CD14-positive monocyte (primary cell): ENCODE measurements around the gene SSNA1. TPM values are rescaled to one million over a fixed set of nuclear protein-coding genes. Genes with fewer than 3 reads are reported as not detected.

Experiments used
- DNase-seq, 3 donors: peaks; one replicate each; pipeline ENCODE4 v3.0.0-alpha.2; 2011 to 2022
- H2AFZ ChIP-seq: 2 replicates; pipeline ENCODE4 v1.6.0; 2012; ENCODE audit warnings: mild to moderate bottlenecking, low read depth, low read length, inconsistent platforms; ENCODE audit not compliant: insufficient read depth, poor library complexity, severe bottlenecking
- H3K27ac ChIP-seq, 2 donors: 1 replicate in 1 of 2; 2 replicates in 1 of 2; pipeline ENCODE4 v1.5.1; 2012 to 2013; ENCODE audit warnings: low read length in 2 of 2, control low read depth in 1 of 2, inconsistent platforms in 1 of 2, low read depth in 1 of 2, mild to moderate bottlenecking in 1 of 2
- H3K27me3 ChIP-seq, 2 donors: one replicate each; pipeline versions ENCODE4 v1.6.0 to v1.6.1; 2011 to 2013; ENCODE audit warnings: low read length in 2 of 2; ENCODE audit not compliant: control insufficient read depth in 2 of 2, insufficient read depth in 2 of 2
- H3K36me3 ChIP-seq, 2 donors: replicated peaks in 1 of 2; 1 replicate in 1 of 2; 2 replicates in 1 of 2; pipeline versions ENCODE4 v1.5.1 to v1.6.1; 2012 to 2013; ENCODE audit warnings: low read length in 2 of 2, control low read depth in 1 of 2, inconsistent platforms in 1 of 2, mild to moderate bottlenecking in 1 of 2; ENCODE audit not compliant: insufficient read depth in 2 of 2, control insufficient read depth in 1 of 2
- H3K4me1 ChIP-seq, 2 donors: 1 replicate in 1 of 2; 2 replicates in 1 of 2; pipeline versions ENCODE4 v1.5.1 to v1.6.1; 2012 to 2013; ENCODE audit warnings: low read length in 2 of 2, control low read depth in 1 of 2, inconsistent platforms in 1 of 2, mild to moderate bottlenecking in 1 of 2, moderate library complexity in 1 of 2; ENCODE audit not compliant: insufficient read depth in 2 of 2, control insufficient read depth in 1 of 2
- H3K4me2 ChIP-seq: replicated peaks from 2 replicates; pipeline ENCODE3; 2012; ENCODE audit warnings: low read length, moderate library complexity, mild to moderate bottlenecking; ENCODE audit not compliant: poor library complexity, severe bottlenecking; ENCODE audit errors: extremely low read depth
- H3K4me3 ChIP-seq, 3 experiments: fragments of 200-600 bp in 1 of 3; sonication (generic) in 1 of 3; replicated peaks in 1 of 3; 1 replicate in 2 of 3; 2 replicates in 1 of 3; pipeline ENCODE4 v1.5.1; 2011 to 2013; ENCODE audit warnings: low read length in 3 of 3, mild to moderate bottlenecking in 3 of 3, control low read depth in 2 of 3, low read depth in 2 of 3, inconsistent platforms in 1 of 3, moderate library complexity in 1 of 3
- H3K79me2 ChIP-seq: 2 replicates; pipeline ENCODE4 v1.6.0; 2012; ENCODE audit warnings: mild to moderate bottlenecking, control low read depth, inconsistent platforms, low read length, moderate library complexity; ENCODE audit not compliant: insufficient read depth
- H3K9ac ChIP-seq: 2 replicates; pipeline ENCODE4 v1.6.0; 2017; ENCODE audit warnings: low read length, mild to moderate bottlenecking; ENCODE audit not compliant: insufficient read depth, poor library complexity, severe bottlenecking
- H3K9me3 ChIP-seq, 2 donors: replicated peaks in 1 of 2; 1 replicate in 1 of 2; 2 replicates in 1 of 2; pipeline versions ENCODE4 v1.5.1 to v1.6.1; 2012 to 2013; ENCODE audit warnings: low read length in 2 of 2, control low read depth in 1 of 2; ENCODE audit not compliant: control insufficient read depth in 1 of 2, insufficient read depth in 1 of 2
- H4K20me1 ChIP-seq: 2 replicates; pipeline ENCODE4 v1.6.0; 2012; ENCODE audit warnings: mild to moderate bottlenecking, low read length, control low read depth, moderate library complexity; ENCODE audit not compliant: insufficient read depth
- H3K27ac Mint-ChIP-seq, 7 donors: one replicate each; pipeline ENCODE4 v1.8.0; 2020; ENCODE audit warnings: mild to moderate bottlenecking in 7 of 7, mixed read lengths in 7 of 7, moderate library complexity in 6 of 7, inconsistent platforms in 2 of 7
- H3K27me3 Mint-ChIP-seq, 3 donors: one replicate each; pipeline ENCODE4 v1.8.0; 2021 to 2022; ENCODE audit warnings: low read depth in 3 of 3, mild to moderate bottlenecking in 3 of 3, mixed read lengths in 3 of 3, moderate library complexity in 3 of 3, inconsistent platforms in 1 of 3
- H3K36me3 Mint-ChIP-seq, 2 donors: one replicate each; pipeline ENCODE4 v1.8.0; 2020; ENCODE audit warnings: mixed read lengths in 2 of 2, inconsistent platforms in 1 of 2, mild to moderate bottlenecking in 1 of 2
- H3K4me1 Mint-ChIP-seq: one replicate; pipeline ENCODE4 v1.8.0; 2020; ENCODE audit warnings: mild to moderate bottlenecking, mixed read lengths
- H3K4me3 Mint-ChIP-seq, 2 donors: one replicate each; pipeline ENCODE4 v1.8.0; 2020; ENCODE audit warnings: mild to moderate bottlenecking in 2 of 2, mixed read lengths in 2 of 2, moderate library complexity in 1 of 2
- H3K9me3 Mint-ChIP-seq, 7 donors: one replicate each; pipeline ENCODE4 v1.8.0; 2020 to 2022; ENCODE audit warnings: mixed read lengths in 7 of 7, mild to moderate bottlenecking in 6 of 7, moderate library complexity in 6 of 7, inconsistent platforms in 2 of 7
- CTCF ChIP-seq: fragments of 200-600 bp; IDR thresholded peaks from one replicate; pipeline ENCODE4 v1.8.0; 2022; ENCODE audit warnings: antibody characterized with exemption, mild to moderate bottlenecking
- WGBS: methylation state at CpG from one replicate; pipeline ENCODE4 v1.1.5; 2013; ENCODE audit warnings: missing lambda C conversion rate; ENCODE audit not compliant: insufficient coverage; 5-methylcytosine and 5-hydroxymethylcytosine counted together
- intact Hi-C, 2 donors: fragments of 100-400 bp; cut with micrococcal nuclease; formaldehyde crosslinking; loops; one replicate each; pipeline versions ENCODE4 v1.15.0 to v1.15.1; 2023
- polyA plus RNA-seq, 3 donors: library from polyadenylated mRNA; depleted of rRNA in 1 of 3; unstranded in 2 of 3; stranded (reverse) in 1 of 3; fragments of 300-500 nt in 2 of 3; fragments of >200 nt in 1 of 3; fragmentation: Illumina TruSeq in 2 of 3; gene quantifications; 1 replicate in 2 of 3; 2 replicates in 1 of 3; pipeline ENCODE4 v1.2.3, GENCODE V29; 2012 to 2021

The SSNA1 gene
- polyA plus RNA-seq, 3 donors, result 87.0 to 118 (median 98.3) TPM

- Histone ChIP-seq H3K4me2 (peak overlapping the region; percentile 89), H3K9me3 (no peaks in the 10 kb centered on the region), H4K20me1 (peaks cover 7% of the 10 kb centered on the region), H3K36me3 (peaks cover 4 to 25% of the 10 kb centered on the region in 2 donors), H2AFZ (no peak overlapping the region), H3K27me3 (no peaks in the 10 kb centered on the region), H3K4me1 (peaks cover 28 to 43% of the 10 kb centered on the region in 2 donors), H3K27ac (peak overlapping the region in 1 of 2 donors; percentile 92), H3K4me3 (peak overlapping the region in 1 of 3 experiments; percentile 91), H3K9ac (no peak overlapping the region), H3K79me2 (peaks cover 56% of the 10 kb centered on the region)
- TF ChIP-seq CTCF, result no peak
- peaks cover 40% of the 10 kb centered on the region for H3K4me1 Mint-ChIP-seq
- peaks cover 0 to 2% (median 0%) of the 10 kb centered on the region in 7 donors for H3K9me3 Mint-ChIP-seq
- intact Hi-C loops, result no loop called here
- peak overlapping the region; percentile 8 to 96 (median 91) for H3K27ac Mint-ChIP-seq
- H3K36me3 Mint-ChIP-seq, result peaks cover 18 to 42% of the 10 kb centered on the region in 2 donors
- DNase-seq, result no peak
- 92% methylated on average over 6 of the region's 7 CpGs for WGBS
- peak overlapping the region in 1 of 2 donors; percentile 92 for H3K4me3 Mint-ChIP-seq
- peaks cover 0 to 3% (median 0%) of the 10 kb centered on the region in 3 donors for H3K27me3 Mint-ChIP-seq
These were observed 18.1 kb downstream of the SSNA1 start for GRCh38 chr9:137206602-137207001.

- no peak overlapping the region for H3K27ac ChIP-seq
- no peaks in the 10 kb centered on the region for H3K27me3 ChIP-seq
- no peaks in the 10 kb centered on the region for H4K20me1 ChIP-seq
- DNase-seq, result no peak
- peaks cover 5 to 11% of the 10 kb centered on the region in 2 donors for H3K4me1 ChIP-seq
- peaks cover 12% of the 10 kb centered on the region for H3K79me2 ChIP-seq
- no peak overlapping the region for H3K4me2 ChIP-seq
- no peak for TF ChIP-seq CTCF
- peaks cover 34 to 56% of the 10 kb centered on the region in 2 donors for H3K36me3 ChIP-seq
- H3K9me3 Mint-ChIP-seq, result no peaks in the 10 kb centered on the region
- H3K4me3 ChIP-seq, result no peak overlapping the region
- no peak overlapping the region for H3K4me3 Mint-ChIP-seq
- intact Hi-C loops, result no loop called here
- H3K9me3 ChIP-seq, result no peaks in the 10 kb centered on the region
- 86% methylated on average over 13 of the region's 13 CpGs for WGBS
- H3K27me3 Mint-ChIP-seq, result peaks cover 0 to 4% (median 0%) of the 10 kb centered on the region in 3 donors
- peaks cover 32 to 69% of the 10 kb centered on the region in 2 donors for H3K36me3 Mint-ChIP-seq
- peaks cover 11% of the 10 kb centered on the region for H3K4me1 Mint-ChIP-seq
- no peak overlapping the region for H2AFZ ChIP-seq
- H3K9ac ChIP-seq, result no peak overlapping the region
- H3K27ac Mint-ChIP-seq, result no peak overlapping the region
These were observed 23.1 kb downstream of the SSNA1 start for GRCh38 chr9:137211532-137211931.
